ENCODE data around the gene EFNB3. TPM values are rescaled to one million over a fixed set of nuclear protein-coding genes. Genes with fewer than 3 reads are reported as not detected.

Gene EFNB3
- total RNA-seq = 4.1 to 6.5 TPM (median 6.4 TPM) in 3 replicates
- long read RNA-seq, partial matches to known transcripts = 0 of 3 reads
- long read RNA-seq, other reads (novel, unspliced or antisense) = 2 of 3 reads

- no peak for TF ChIP-seq CTCF (IDR thresholded peaks at IDR 0.05)
- peak within 1 kb of the TSS; percentile 78 for H3K4me3 Mint-ChIP-seq (ENCODE audit: unreplicated experiment)
- no peaks in the 10 kb centered on the region for H3K9me3 Mint-ChIP-seq (ENCODE audit: low read depth)
- H3K27me3 Mint-ChIP-seq (ENCODE audit: low read depth) = peaks cover 11% of the 10 kb centered on the region
- no peak within 1 kb of the TSS for H3K27ac Mint-ChIP-seq (ENCODE audit: unreplicated experiment)
- peaks cover 2% of the 10 kb centered on the region for H3K36me3 Mint-ChIP-seq (ENCODE audit: low read depth)
- H3K4me1 Mint-ChIP-seq (ENCODE audit: low read depth) = peaks cover 27% of the 10 kb centered on the region
- no peak for DNase-seq (ENCODE audit: low spot score)
These were observed at the start of gene EFNB3 for GRCh38 chr17:7704601-7705268. Gene EFNB3, plus strand, starts transcription at chr17:7705202. Its CDS starts 397 bp downstream, at chr17:7705599.

GRCh38 chr17:7655541-7655840 is 49.5 kb upstream of the EFNB3 start:
- H3K9me3 Mint-ChIP-seq (ENCODE audit: low read depth) = no peaks in the 10 kb centered on the region
- TF ChIP-seq CTCF (IDR thresholded peaks at IDR 0.05) = no peak
- H3K27me3 Mint-ChIP-seq (ENCODE audit: low read depth) = peaks cover 7% of the 10 kb centered on the region
- no peak overlapping the region for H3K4me3 Mint-ChIP-seq (ENCODE audit: unreplicated experiment)
- DNase-seq (ENCODE audit: low spot score) = no peak
- no peak overlapping the region for H3K27ac Mint-ChIP-seq (ENCODE audit: unreplicated experiment)
- H3K4me1 Mint-ChIP-seq (ENCODE audit: low read depth) = peaks cover 20% of the 10 kb centered on the region
- no peaks in the 10 kb centered on the region for H3K36me3 Mint-ChIP-seq (ENCODE audit: low read depth)

GRCh38 chr17:7656958-7657609 is 47.9 kb upstream of the EFNB3 start:
- Mint-ChIP-seq H3K4me1 (ENCODE audit: low read depth) (peaks cover 12% of the 10 kb centered on the region), H3K36me3 (ENCODE audit: low read depth) (no peaks in the 10 kb centered on the region), H3K4me3 (ENCODE audit: unreplicated experiment) (no peak overlapping the region), H3K9me3 (ENCODE audit: low read depth) (no peaks in the 10 kb centered on the region), H3K27me3 (ENCODE audit: low read depth) (peaks cover under 1% of the 10 kb centered on the region), H3K27ac (ENCODE audit: unreplicated experiment) (no peak overlapping the region)
- peak; percentile 25 for TF ChIP-seq CTCF (IDR thresholded peaks at IDR 0.05)
- no peak for DNase-seq (ENCODE audit: low spot score)

- no peaks in the 10 kb centered on the region for H3K27me3 Mint-ChIP-seq (ENCODE audit: low read depth)
- no peak for TF ChIP-seq CTCF (IDR thresholded peaks at IDR 0.05)
- no peak overlapping the region for H3K27ac Mint-ChIP-seq (ENCODE audit: unreplicated experiment)
- H3K9me3 Mint-ChIP-seq (ENCODE audit: low read depth) = no peaks in the 10 kb centered on the region
- H3K4me1 Mint-ChIP-seq (ENCODE audit: low read depth) = no peaks in the 10 kb centered on the region
- no peak for DNase-seq (ENCODE audit: low spot score)
- H3K4me3 Mint-ChIP-seq (ENCODE audit: unreplicated experiment) = no peak overlapping the region
- H3K36me3 Mint-ChIP-seq (ENCODE audit: low read depth) = peaks cover 27% of the 10 kb centered on the region
These were observed 37.2 kb upstream of the EFNB3 start for GRCh38 chr17:7667656-7668406.

- H3K9me3 Mint-ChIP-seq (ENCODE audit: low read depth) = peaks cover 3% of the 10 kb centered on the region
- peaks cover 32% of the 10 kb centered on the region for H3K36me3 Mint-ChIP-seq (ENCODE audit: low read depth)
- no peaks in the 10 kb centered on the region for H3K27me3 Mint-ChIP-seq (ENCODE audit: low read depth)
- no peak for TF ChIP-seq CTCF (IDR thresholded peaks at IDR 0.05)
- no peak overlapping the region for H3K4me3 Mint-ChIP-seq (ENCODE audit: unreplicated experiment)
- H3K27ac Mint-ChIP-seq (ENCODE audit: unreplicated experiment) = no peak overlapping the region
- H3K4me1 Mint-ChIP-seq (ENCODE audit: low read depth) = no peaks in the 10 kb centered on the region
- DNase-seq (ENCODE audit: low spot score) = no peak
These were observed 36.5 kb upstream of the EFNB3 start for GRCh38 chr17:7668482-7668881.
